WI38 (cell line): ENCODE measurements around the gene DCC.

Source experiments
- H3K4me3 ChIP-seq: 2 replicates; pipeline ENCODE4 v1.5.1; 2011; ENCODE audit warnings: low read depth, mild to moderate bottlenecking, control low read depth, low read length
- CTCF ChIP-seq: IDR thresholded peaks from 2 replicates; pipeline ENCODE4 v1.5.1; 2012; ENCODE audit warnings: low read depth, mild to moderate bottlenecking, control low read depth, low read length

The DCC gene

GRCh38 chr18:53560546-53560945 lies 1220.5 kb downstream of the DCC start:
- no peak overlapping the region for H3K4me3 ChIP-seq
- no peak for TF ChIP-seq CTCF

- H3K4me3 ChIP-seq = no peak overlapping the region
- TF ChIP-seq CTCF = no peak
Measured at GRCh38 chr18:53566626-53567025, 1226.6 kb downstream of the DCC start.

- TF ChIP-seq CTCF = 0 out of 2 replicates have a peak, but pooled peaks have one; percentile 27
- no peak overlapping the region for H3K4me3 ChIP-seq
Measured at GRCh38 chr18:53567929-53568574, 1228.1 kb downstream of the DCC start.
